Measurements from ENCODE around the gene LMAN2L.

The LMAN2L gene

GRCh38 chr2:96727431-96727830, 12.4 kb downstream of the LMAN2L start:
- no peak for DNase-seq (ENCODE audit: low read depth, low spot score)
- TF ChIP-seq, protein P1, sequence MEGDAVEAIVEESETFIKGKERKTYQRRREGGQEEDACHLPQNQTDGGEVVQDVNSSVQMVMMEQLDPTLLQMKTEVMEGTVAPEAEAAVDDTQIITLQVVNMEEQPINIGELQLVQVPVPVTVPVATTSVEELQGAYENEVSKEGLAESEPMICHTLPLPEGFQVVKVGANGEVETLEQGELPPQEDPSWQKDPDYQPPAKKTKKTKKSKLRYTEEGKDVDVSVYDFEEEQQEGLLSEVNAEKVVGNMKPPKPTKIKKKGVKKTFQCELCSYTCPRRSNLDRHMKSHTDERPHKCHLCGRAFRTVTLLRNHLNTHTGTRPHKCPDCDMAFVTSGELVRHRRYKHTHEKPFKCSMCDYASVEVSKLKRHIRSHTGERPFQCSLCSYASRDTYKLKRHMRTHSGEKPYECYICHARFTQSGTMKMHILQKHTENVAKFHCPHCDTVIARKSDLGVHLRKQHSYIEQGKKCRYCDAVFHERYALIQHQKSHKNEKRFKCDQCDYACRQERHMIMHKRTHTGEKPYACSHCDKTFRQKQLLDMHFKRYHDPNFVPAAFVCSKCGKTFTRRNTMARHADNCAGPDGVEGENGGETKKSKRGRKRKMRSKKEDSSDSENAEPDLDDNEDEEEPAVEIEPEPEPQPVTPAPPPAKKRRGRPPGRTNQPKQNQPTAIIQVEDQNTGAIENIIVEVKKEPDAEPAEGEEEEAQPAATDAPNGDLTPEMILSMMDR (IDR thresholded peaks at IDR 0.05; ENCODE audit: insufficient read depth, low read length, missing control alignments), result no peak
- no peak overlapping the region for H3K4me3 ChIP-seq (ENCODE audit: low read depth, low read length)
- ChIA-PET CTCF (no interaction called here), POLR2A (no interaction called here)

DNA sequence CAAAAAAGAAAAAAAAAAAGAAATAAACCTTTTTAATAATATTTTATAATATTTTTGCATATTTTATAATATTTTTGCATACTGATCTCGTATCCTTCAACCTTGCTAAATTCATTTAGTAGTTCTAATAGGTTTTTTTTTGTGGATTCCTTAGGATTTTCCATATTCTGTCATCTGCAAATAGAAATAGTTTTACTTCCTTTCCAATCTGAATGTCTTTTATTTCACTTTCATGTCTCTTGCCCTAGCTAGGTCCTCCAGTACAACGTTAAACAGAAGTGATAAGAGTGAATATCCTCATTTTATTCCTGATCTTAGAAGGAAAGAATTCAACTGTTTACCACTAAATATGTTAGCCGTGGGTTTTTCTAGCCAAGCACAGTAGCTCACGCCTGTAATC, 13.7 kb downstream of the LMAN2L start:
- TF ChIP-seq, protein P1 (IDR thresholded peaks at IDR 0.05; ENCODE audit: insufficient read depth, low read length, missing control alignments), result no peak
- DNase-seq (ENCODE audit: low read depth, low spot score), result no peak
- no peak overlapping the region for H3K4me3 ChIP-seq (ENCODE audit: low read depth, low read length)
- ChIA-PET POLR2A (no interaction called here), CTCF (no interaction called here)

DNA sequence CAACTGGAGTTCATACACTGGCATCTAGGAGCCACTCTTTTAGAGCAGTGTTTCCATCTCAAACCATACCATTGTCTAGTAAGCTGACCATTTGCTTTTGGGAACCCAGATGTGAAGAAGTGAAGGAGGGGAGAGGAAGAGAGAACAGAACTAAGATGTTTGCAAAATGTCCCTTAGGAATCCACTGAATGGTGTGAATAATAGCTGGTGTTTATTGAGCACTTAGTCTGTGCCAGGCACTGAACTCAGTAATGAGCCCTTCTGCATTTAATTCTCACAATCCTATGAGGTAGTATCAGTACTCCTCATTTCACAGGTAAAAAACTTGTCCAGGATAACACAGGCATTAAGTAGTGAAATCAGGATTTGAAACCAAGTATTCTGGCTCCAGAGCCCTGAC, 23.5 kb downstream of the LMAN2L start:
- TF ChIP-seq, protein P1 (IDR thresholded peaks at IDR 0.05; ENCODE audit: insufficient read depth, low read length, missing control alignments), result no peak
- POLR2A ChIA-PET, result no interaction called here
- no peak overlapping the region for H3K4me3 ChIP-seq (ENCODE audit: low read depth, low read length)
- CTCF ChIA-PET, result interaction anchor here (0.6 kb wide), 1 partner anchor 99 kb away, joined by 3 read pairs; no protein-coding TSS in a partner anchor
- no peak for DNase-seq (ENCODE audit: low read depth, low spot score)

GRCh38 chr2:96715658-96716057, 24.2 kb downstream of the LMAN2L start:
- ChIA-PET CTCF (interaction anchor here (0.6 kb wide), 1 partner anchor 99 kb away, joined by 3 read pairs; no protein-coding TSS in a partner anchor), POLR2A (no interaction called here)
- no peak for DNase-seq (ENCODE audit: low read depth, low spot score)

GRCh38 chr2:96710985-96711384, 28.9 kb downstream of the LMAN2L start:
- ChIA-PET POLR2A (no interaction called here), CTCF (no interaction called here)
- H3K4me3 ChIP-seq (ENCODE audit: low read depth, low read length), result no peak overlapping the region
- no peak for DNase-seq (ENCODE audit: low read depth, low spot score)
- TF ChIP-seq, protein P1 (IDR thresholded peaks at IDR 0.05; ENCODE audit: insufficient read depth, low read length, missing control alignments), result no peak

More at GRCh38 chr2:96715658-96716057, 24.2 kb downstream of the LMAN2L start:
- no peak overlapping the region for H3K4me3 ChIP-seq (ENCODE audit: low read depth, low read length)
- TF ChIP-seq, protein P1 (IDR thresholded peaks at IDR 0.05; ENCODE audit: insufficient read depth, low read length, missing control alignments), result no peak

DNA sequence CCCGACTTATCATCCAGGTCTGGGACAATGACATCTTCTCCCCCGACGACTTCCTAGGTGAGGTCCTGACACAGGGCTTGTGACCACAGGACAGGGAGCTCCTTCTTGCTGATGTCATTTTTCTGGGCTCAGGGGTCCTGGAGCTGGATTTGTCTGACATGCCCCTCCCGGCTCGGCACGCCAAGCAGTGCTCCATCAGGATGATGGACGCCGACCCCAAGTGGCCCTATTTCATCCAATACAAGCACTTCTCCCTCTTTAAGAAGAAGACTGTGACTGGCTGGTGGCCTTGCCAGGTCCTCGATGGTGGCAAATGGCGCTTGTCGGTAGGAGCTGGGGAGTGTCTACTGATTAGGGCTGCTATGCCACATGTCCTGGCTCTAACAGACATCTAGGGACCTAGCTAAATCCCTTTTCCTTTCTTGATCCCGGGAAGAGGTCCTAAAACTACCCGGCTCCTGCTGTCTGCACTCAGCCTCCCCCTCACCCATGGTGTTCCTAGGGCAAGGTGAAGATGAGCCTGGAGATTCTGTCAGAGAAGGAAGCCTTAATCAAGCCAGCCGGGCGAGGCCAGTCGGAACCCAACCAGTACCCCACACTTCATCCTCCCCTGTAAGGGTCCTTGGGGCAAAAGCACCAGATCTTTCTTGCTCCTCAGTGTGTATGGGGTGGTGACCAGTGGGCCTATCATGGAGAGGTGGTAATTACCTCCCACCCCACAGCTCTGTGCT, 36.7 kb downstream of the LMAN2L start:
- CTCF ChIA-PET, result interaction anchor here (1.5 kb wide), 1 partner anchor 10 kb away, joined by 4 read pairs; no protein-coding TSS in a partner anchor
- POLR2A ChIA-PET, result no interaction called here
- TF ChIP-seq, protein P1 (IDR thresholded peaks at IDR 0.05; ENCODE audit: insufficient read depth, low read length, missing control alignments), result no peak
- no peak for DNase-seq (ENCODE audit: low read depth, low spot score)
- H3K4me3 ChIP-seq (ENCODE audit: low read depth, low read length), result no peak overlapping the region
